Measurements from ENCODE around the gene COX6A2.

Gene COX6A2

DNA sequence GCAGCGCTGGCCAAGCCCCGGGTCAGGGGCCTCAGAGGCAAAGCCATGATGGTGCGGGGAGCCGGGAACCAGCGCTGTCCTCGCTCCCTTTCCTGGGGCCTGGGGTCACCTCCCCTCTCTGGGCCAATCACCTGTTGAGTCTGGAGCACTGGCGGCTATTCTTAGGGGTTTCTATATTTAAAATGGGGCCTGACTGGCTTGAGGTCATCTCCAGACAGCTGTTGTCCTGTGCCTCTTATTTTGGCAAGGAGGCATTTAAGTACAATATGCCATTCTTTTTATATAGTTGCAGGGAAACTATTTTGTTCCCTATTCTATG, at the start of gene COX6A2:
COX6A2 (minus strand) TSS at position 82 of the 319 bp plus-strand sequence; CDS start at position 47, 35 bp downstream.
- no peak for DNase-seq (ENCODE audit: low spot score in 2 of 2)
- Mint-ChIP-seq H3K4me3 (peak within 1 kb of the TSS; percentile 56), H3K4me1 (peaks cover 3% of the 10 kb centered on the region), H3K27ac (no peak within 1 kb of the TSS), H3K9me3 (no peaks in the 10 kb centered on the region), H3K36me3 (no peaks in the 10 kb centered on the region), H3K27me3 (peaks cover 12% of the 10 kb centered on the region)
- no peak for ATAC-seq (ENCODE audit: low read depth)

DNA sequence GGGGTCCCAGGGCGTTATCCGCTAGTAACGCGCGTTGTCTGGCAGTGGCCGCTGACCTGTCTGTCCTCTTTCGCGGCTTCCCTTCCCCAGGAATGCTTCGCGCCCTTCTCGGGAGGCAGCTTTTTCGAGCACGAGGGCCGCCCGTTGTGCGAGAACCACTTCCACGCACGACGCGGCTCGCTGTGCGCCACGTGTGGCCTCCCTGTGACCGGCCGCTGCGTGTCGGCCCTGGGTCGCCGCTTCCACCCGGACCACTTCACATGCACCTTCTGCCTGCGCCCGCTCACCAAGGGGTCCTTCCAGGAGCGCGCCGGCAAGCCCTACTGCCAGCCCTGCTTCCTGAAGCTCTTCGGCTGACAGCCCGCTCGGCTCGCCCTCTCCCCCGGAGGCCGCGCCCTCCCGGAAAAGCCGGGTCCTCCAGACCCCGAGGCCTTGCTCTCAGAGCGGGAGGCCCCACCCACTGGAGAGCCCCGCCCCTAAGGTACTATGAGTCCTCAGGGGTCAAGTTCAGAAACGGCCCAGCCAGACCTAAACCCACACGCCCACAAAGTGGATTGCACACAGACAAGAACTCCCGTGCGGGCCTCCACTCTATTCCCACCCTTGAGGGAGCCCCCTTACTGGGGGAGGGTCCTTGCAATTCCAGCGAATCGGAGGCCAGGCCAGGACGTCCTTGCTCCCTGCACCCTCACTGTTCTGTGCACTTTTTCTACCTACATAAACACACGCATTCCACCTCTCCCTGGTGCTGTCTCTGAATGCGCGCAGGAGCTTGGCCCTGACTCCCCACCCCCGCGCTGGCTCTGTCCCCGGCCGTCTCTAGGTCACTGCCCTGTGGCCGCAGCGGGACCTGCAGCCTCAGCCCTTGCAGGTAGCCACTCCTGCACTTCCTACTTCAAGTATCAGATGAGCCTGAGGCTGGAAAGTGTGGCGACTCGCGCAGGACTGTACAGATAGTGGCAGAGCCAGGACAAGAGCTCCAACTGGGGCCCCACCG, 49.4 kb upstream of the COX6A2 start:
- peak in 1 of 2 donors; percentile 50 for DNase-seq (ENCODE audit: low spot score in 2 of 2)
- H3K36me3 Mint-ChIP-seq, result no peaks in the 10 kb centered on the region
- peaks cover 10% of the 10 kb centered on the region for H3K4me1 Mint-ChIP-seq
- no peaks in the 10 kb centered on the region for H3K9me3 Mint-ChIP-seq
- ATAC-seq (ENCODE audit: low read depth), result peak; percentile 31
- H3K27ac Mint-ChIP-seq, result no peak overlapping the region
- H3K4me3 Mint-ChIP-seq, result peak overlapping the region; percentile 57
- H3K27me3 Mint-ChIP-seq, result peaks cover 15% of the 10 kb centered on the region

DNA sequence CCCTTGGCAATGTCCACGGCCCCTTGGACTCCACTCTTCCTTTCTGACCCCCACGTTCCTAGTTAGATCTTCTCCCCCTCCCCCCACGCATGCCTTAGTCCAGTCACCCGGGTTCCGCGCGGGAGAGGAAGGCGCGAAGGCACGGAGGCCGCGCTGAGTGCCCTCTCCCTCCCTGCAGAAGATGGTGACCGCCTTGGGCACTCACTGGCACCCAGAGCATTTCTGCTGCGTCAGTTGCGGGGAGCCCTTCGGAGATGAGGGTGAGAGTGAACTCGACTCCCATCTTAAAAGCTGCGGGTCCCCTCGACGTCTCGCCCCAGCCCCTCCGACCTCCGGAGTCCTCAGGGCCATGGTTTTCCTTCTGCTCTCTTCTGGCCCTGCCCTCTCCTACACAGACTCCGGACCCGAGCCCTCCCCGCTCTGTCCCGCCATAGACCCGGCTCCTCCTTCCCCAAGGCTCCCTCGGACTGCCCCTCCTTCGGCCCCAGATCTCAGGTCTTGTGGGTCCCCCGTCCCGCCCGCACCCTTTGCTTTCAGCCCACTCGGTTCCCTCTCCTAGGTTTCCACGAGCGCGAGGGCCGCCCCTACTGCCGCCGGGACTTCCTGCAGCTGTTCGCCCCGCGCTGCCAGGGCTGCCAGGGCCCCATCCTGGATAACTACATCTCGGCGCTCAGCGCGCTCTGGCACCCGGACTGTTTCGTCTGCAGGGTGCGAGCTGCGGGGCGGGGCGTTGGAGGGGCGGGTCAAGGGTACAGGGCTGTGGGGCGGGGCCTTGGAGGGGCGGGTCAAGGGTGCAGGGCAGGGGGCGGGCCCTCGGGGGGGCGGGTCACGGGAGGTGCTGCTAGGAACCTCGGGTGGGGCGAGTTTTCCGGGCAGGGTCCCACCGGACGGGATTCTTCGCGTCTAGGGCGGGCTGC, 48.4 kb upstream of the COX6A2 start:
- Mint-ChIP-seq H3K27ac (peak overlapping the region; percentile 12), H3K4me1 (peaks cover 13% of the 10 kb centered on the region), H3K9me3 (no peaks in the 10 kb centered on the region), H3K4me3 (peak overlapping the region; percentile 89), H3K27me3 (peaks cover 11% of the 10 kb centered on the region), H3K36me3 (no peaks in the 10 kb centered on the region)
- ATAC-seq (ENCODE audit: low read depth), result peak; percentile 82
- peak; percentile 44 to 55 for DNase-seq (ENCODE audit: low spot score in 2 of 2)

DNA sequence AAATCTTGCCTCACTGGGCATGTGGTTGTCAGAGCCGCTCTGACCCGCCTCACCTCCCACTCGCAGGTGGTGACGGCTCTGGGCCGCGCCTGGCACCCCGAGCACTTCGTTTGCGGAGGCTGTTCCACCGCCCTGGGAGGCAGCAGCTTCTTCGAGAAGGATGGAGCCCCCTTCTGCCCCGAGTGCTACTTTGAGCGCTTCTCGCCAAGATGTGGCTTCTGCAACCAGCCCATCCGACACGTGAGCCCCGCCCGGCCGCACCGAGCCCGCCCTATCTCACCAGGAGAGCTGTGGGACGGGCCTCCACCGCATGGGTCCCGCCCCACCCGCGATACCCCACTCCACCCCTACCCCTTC, 47.8 kb upstream of the COX6A2 start:
- peaks cover 11% of the 10 kb centered on the region for H3K27me3 Mint-ChIP-seq
- H3K27ac Mint-ChIP-seq, result no peak overlapping the region
- no peaks in the 10 kb centered on the region for H3K9me3 Mint-ChIP-seq
- H3K4me3 Mint-ChIP-seq, result peak overlapping the region; percentile 89
- no peak for DNase-seq (ENCODE audit: low spot score in 2 of 2)
- ATAC-seq (ENCODE audit: low read depth), result no peak
- no peaks in the 10 kb centered on the region for H3K36me3 Mint-ChIP-seq
- peaks cover 19% of the 10 kb centered on the region for H3K4me1 Mint-ChIP-seq

DNA sequence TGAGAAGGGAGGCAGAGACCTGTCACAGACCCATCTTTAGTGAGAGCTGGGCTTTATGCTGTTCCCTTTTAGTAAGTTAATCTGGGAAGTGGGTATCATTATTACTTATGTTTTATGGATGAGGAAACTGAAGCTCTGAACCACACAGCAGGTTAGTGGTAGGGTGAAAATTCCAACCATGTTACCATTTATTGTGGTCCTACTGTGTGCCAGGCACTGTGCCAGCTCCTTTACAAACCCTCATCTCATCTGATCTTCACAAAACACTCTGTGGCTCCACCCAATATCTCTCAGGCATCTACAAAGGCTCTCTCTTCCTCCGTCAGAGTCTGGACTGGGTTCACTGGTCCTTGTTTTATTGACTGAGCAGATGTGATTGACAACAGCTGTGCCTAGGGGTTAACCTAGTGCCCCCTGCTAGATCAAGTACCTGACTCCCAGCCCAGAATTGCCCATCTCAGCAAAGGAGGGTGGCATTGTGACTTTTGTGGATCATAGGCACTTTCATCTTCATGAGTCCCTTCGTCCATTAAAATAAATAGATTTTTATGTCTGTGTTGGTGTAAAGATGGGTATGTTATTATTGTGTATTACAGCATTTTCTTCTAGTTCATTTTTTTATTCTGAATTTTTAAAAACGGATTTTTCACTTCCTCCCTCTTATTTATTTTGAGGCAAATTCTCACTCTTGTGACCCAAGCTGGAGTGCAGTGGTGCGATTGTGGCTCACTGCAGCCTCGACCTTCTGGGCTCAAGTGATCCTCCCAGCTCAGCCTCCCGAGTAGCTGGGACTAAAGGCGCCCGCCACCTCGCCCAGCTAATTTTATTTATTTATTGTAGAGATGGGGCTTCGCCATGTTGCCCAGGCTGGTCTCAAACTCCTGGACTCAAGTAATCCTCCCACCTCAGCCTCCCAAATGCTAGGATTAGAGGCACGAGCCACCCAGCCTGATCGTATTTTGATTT, 46.9 kb upstream of the COX6A2 start:
- DNase-seq (ENCODE audit: low spot score in 2 of 2), result no peak
- no peak overlapping the region for H3K4me3 Mint-ChIP-seq
- no peak for ATAC-seq (ENCODE audit: low read depth)
- no peaks in the 10 kb centered on the region for H3K36me3 Mint-ChIP-seq
- no peak overlapping the region for H3K27ac Mint-ChIP-seq
- H3K27me3 Mint-ChIP-seq, result peaks cover 8% of the 10 kb centered on the region
- H3K4me1 Mint-ChIP-seq, result peaks cover 20% of the 10 kb centered on the region
- no peaks in the 10 kb centered on the region for H3K9me3 Mint-ChIP-seq

DNA sequence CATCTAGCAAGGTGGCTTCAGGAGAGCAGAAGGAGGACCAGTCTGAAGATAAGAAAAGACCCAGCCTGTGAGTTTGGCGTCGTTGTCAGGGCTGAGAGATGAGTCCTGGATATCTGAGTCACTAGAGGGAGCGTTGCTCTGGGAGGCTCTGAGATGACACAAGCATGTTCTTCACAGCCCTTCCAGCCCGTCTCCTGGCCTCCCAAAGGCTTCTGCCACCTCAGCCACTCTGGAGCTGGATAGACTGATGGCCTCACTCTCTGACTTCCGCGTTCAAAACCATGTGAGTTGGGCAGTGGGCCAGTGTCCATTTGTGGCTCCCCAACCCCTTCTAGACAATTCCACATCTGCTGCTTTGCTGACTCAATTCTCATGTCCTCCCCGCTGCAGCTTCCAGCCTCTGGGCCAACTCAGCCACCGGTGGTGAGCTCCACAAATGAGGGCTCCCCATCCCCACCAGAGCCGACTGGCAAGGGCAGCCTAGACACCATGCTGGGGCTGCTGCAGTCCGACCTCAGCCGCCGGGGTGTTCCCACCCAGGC, 46.1 kb upstream of the COX6A2 start:
- Mint-ChIP-seq H3K9me3 (no peaks in the 10 kb centered on the region), H3K36me3 (no peaks in the 10 kb centered on the region), H3K27me3 (peaks cover 7% of the 10 kb centered on the region), H3K4me3 (no peak overlapping the region), H3K27ac (no peak overlapping the region), H3K4me1 (peaks cover 20% of the 10 kb centered on the region)
- DNase-seq (ENCODE audit: low spot score in 2 of 2) (no peak), ATAC-seq (ENCODE audit: low read depth) (no peak)

DNA sequence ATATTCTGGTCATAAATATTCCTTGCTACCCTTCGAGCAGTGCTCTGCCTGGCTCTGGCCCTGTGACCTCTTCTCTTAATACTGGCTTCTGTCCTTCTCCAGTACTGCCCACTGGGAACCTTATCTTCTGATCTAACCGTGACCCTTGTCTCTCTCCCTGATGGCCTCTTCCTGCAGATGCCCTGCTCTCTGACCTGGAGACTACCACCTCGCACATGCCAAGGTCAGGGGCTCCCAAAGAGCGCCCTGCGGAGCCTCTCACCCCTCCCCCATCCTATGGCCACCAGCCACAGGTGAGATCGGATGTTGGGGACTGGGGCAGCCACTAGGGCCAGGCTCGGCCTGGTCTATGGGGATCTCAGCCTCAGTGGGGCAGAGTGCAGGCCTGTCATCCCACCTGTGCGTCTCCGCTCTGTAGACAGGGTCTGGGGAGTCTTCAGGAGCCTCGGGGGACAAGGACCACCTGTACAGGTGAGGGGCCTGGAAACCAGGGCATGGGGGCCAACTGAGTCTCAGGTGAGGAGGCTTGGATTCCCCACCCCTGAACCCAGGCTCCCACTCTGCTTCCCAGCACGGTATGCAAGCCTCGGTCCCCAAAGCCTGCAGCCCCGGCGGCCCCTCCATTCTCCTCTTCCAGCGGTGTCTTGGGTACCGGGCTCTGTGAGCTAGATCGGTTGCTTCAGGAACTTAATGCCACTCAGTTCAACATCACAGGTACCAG, 45.3 kb upstream of the COX6A2 start:
- peaks cover 20% of the 10 kb centered on the region for H3K4me1 Mint-ChIP-seq
- ATAC-seq (ENCODE audit: low read depth), result no peak
- no peaks in the 10 kb centered on the region for H3K36me3 Mint-ChIP-seq
- H3K27ac Mint-ChIP-seq, result no peak overlapping the region
- H3K4me3 Mint-ChIP-seq, result no peak overlapping the region
- no peaks in the 10 kb centered on the region for H3K9me3 Mint-ChIP-seq
- H3K27me3 Mint-ChIP-seq, result peaks cover 7% of the 10 kb centered on the region
- no peak for DNase-seq (ENCODE audit: low spot score in 2 of 2)

DNA sequence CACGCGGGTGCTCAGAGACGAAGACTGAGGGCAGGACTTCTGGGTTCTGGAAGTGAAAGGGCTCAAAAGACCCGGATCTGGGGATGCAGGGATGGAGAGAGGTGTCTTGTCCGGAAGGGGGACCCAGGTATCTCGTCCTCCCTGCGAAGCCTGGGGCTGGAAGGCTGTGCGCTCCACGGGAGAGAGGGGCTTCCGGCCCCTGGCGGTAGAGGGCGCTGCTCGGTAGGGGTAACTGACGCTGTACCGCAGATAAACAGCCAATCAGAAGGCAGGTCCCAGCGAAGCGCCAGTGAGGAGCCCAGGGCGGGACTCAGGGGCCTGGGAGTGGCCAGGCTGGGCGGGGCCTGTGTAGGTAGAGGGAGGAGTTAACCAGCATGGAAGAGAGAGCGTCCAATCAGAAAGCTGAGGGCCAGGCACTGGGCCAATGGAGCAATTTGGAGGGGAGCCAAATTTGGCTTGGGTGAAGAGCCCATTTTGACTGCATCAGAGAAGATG, 44.6 kb upstream of the COX6A2 start:
- DNase-seq (ENCODE audit: low spot score in 2 of 2) (no peak), ATAC-seq (ENCODE audit: low read depth) (peak; percentile 17)
- Mint-ChIP-seq H3K4me1 (peaks cover 21% of the 10 kb centered on the region), H3K36me3 (no peaks in the 10 kb centered on the region), H3K27me3 (peaks cover 7% of the 10 kb centered on the region), H3K4me3 (no peak overlapping the region), H3K9me3 (no peaks in the 10 kb centered on the region), H3K27ac (no peak overlapping the region)

DNA sequence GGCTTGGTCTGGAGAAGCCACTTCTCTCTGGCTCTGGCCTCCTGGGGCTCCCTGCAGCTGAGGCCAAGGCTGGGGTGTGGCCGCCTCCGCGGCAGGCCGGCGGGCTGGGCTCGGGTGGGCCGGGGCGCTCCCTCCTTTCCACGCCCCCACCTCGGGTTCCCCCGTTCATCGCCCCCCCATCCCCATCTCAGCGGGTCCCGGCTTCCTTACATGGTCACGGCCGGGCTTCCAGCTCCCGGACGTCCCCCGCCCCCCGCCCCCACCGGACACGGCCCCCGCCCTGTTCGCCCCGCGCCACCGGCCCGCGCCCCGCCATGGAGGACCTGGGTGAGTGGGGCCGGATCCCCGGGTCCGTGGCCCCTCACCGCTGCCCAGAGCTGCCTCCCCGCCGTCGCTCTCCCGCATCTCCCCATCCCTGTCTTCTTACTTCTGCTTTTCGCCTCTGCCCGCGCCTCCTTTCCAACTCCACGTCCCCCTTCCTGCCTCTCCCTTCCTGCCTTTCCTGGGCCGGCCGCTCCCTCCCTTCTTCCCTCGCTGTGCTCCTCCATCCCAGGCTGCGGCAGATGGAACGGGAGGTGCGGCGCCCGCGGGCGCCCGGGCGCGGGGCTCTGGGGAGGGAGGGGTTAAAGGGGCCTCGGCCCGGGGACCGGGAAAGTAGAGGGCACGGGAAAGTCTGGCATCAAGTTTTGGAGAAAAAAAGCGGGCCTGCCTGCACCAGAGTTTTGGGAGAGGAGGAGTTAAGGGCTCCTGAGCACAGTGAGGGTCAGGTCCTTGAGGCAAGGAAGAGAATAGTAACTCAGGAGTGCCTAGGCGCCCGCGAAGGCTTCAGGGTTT, 43.9 kb upstream of the COX6A2 start, which contains the start of gene TGFB1I1:
TGFB1I1 (plus strand) TSS at position 278 of the 834 bp plus-strand sequence; CDS start at position 315, 37 bp downstream.
- Mint-ChIP-seq H3K4me3 (peak within 1 kb of the TSS; percentile 75), H3K9me3 (no peaks in the 10 kb centered on the region), H3K36me3 (no peaks in the 10 kb centered on the region), H3K27ac (no peak within 1 kb of the TSS), H3K27me3 (peaks cover 7% of the 10 kb centered on the region), H3K4me1 (peaks cover 27% of the 10 kb centered on the region)
- ATAC-seq (ENCODE audit: low read depth), result no peak
- DNase-seq (ENCODE audit: low spot score in 2 of 2), result no peak

DNA sequence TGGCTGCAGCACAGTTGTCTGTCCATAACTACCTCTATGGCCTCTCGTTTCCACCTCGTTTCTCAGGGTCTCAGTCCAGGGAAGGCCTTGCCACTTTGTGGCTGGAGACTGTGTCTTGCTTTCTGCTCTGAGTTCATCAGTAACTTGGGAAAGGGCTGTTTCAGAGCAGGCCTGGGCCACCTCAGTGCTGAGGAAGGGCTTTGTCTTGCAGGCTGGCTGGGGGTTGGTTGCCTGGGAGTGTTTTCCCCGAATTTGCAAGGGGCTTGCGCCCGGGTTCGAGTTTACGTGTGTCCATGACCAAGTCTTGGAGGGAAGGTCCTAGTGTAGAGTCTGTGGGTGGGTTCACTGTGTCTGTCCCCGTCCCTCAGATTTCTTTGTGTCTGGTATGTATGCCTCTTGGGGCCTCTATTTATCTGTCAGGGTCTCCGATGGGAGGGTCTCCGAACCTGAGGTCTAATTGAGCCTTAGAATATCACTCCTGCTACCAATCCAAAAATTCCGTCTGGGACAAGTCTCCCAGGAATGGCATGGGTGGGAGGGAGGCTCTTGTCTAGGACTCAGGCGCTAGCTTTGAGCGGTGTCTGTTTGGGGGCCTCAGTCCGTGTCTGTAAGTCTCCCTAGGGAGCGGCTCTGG, 43.2 kb upstream of the COX6A2 start:
- peak overlapping the region; percentile 46 for H3K4me3 Mint-ChIP-seq
- peaks cover 27% of the 10 kb centered on the region for H3K4me1 Mint-ChIP-seq

DNA sequence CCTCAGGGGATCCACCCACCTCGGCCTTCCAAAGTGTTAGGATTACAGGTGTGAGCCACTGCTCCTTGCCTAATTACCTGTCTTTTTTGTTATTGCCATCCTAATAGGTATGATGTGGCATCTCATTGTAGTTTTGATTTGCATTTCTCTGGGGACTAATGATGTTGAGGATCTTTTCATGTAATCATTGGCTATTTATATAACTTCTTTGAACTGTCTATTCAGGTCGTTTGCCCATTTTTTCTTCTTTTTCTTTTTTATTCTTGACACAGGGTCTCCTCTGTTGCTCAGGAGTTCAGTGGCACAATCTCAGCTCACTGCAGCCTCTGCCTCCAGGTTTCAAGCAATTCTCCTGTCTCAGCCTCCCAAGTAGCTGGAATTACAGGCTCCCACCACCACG, 42.5 kb upstream of the COX6A2 start:
- no peaks in the 10 kb centered on the region for H3K9me3 Mint-ChIP-seq
- H3K27me3 Mint-ChIP-seq, result peaks cover 2% of the 10 kb centered on the region
- ATAC-seq (ENCODE audit: low read depth) (no peak), DNase-seq (ENCODE audit: low spot score in 2 of 2) (no peak)
- no peak overlapping the region for H3K4me3 Mint-ChIP-seq
- H3K36me3 Mint-ChIP-seq, result peaks cover 7% of the 10 kb centered on the region
- H3K4me1 Mint-ChIP-seq, result peaks cover 24% of the 10 kb centered on the region
- no peak overlapping the region for H3K27ac Mint-ChIP-seq

More for the DNA sequence above, 43.2 kb upstream of the COX6A2 start:
- Mint-ChIP-seq H3K27ac (no peak overlapping the region), H3K27me3 (peaks cover 4% of the 10 kb centered on the region), H3K9me3 (no peaks in the 10 kb centered on the region), H3K36me3 (peaks cover 3% of the 10 kb centered on the region)
- ATAC-seq (ENCODE audit: low read depth), result no peak
- DNase-seq (ENCODE audit: low spot score in 2 of 2), result no peak
